Thoracic aorta (tissue), 2 donors: Measurements from ENCODE around the gene ATP8B1. TPM values are rescaled to one million over a fixed set of nuclear protein-coding genes. Genes with fewer than 3 reads are reported as not detected.
"Not testable (repeated sequence)": the region's sequence is repeated elsewhere in the genome, so short reads cannot be mapped to it uniquely, and the experiment has no call there.

Experiments used
- ATAC-seq: fragments of 150-250 bp; one replicate; pipeline ENCODE4 v1.8.0; 2017; ENCODE audit warnings: low read depth; ENCODE audit not compliant: insufficient number of reproducible peaks, low FRiP score
- DNase-seq: peaks from one replicate; pipeline ENCODE4 v3.0.0-alpha.2; 2020; ENCODE audit warnings: low spot score
- H3K27ac ChIP-seq, 2 donors: fragments of 200-600 bp; sonication (generic); 1 replicate in 1 of 2; 2 replicates in 1 of 2; pipeline ENCODE4 v1.5.1; 2016; ENCODE audit warnings: mild to moderate bottlenecking in 2 of 2, moderate library complexity in 2 of 2
- H3K27me3 ChIP-seq: fragments of 200-600 bp; sonication (generic); replicated peaks from 2 replicates; pipeline ENCODE4 v1.6.0; 2016; ENCODE audit warnings: mild to moderate bottlenecking; ENCODE audit not compliant: insufficient read depth
- H3K36me3 ChIP-seq: fragments of 200-600 bp; sonication (generic); one replicate; pipeline ENCODE4 v1.5.1; 2016
- H3K4me1 ChIP-seq, 2 donors: fragments of 200-600 bp; sonication (generic); 1 replicate in 1 of 2; 2 replicates in 1 of 2; pipeline versions ENCODE4 v1.5.1 to v1.6.0; 2016; ENCODE audit warnings: low read depth in 2 of 2, mild to moderate bottlenecking in 1 of 2; ENCODE audit not compliant: control insufficient read depth in 1 of 2
- H3K4me3 ChIP-seq: fragments of 200-600 bp; sonication (generic); 2 replicates; pipeline ENCODE4 v1.5.1; 2016; ENCODE audit warnings: mild to moderate bottlenecking
- H3K9me3 ChIP-seq: fragments of 200-600 bp; sonication (generic); 2 replicates; pipeline ENCODE4 v1.5.1; 2016
- CTCF ChIP-seq: fragments of 200-600 bp; sonication (generic); IDR thresholded peaks from one replicate; pipeline ENCODE4 v1.5.1; 2019; ENCODE audit warnings: antibody characterized with exemption
- total RNA-seq, 2 donors: library from RNA; depleted of rRNA; stranded (reverse); fragments of >200 nt; gene quantifications; one replicate each; pipeline versions ENCODE4 v1.1.0 to v1.2.3, GENCODE V29; 2016

Gene ATP8B1
- total RNA-seq, 2 donors from 2014 or later = 68.7 to 111 TPM

- no peak overlapping the region for H3K4me3 ChIP-seq
- DNase-seq (no peak), ATAC-seq (peak; percentile 29)
- no peaks in the 10 kb centered on the region for H3K27me3 ChIP-seq
- peaks cover 15% of the 10 kb centered on the region for H3K36me3 ChIP-seq
- no peak for TF ChIP-seq CTCF
- peak overlapping the region; percentile 32 to 71 for H3K27ac ChIP-seq
- no peaks in the 10 kb centered on the region for H3K9me3 ChIP-seq
- peaks cover 17 to 21% of the 10 kb centered on the region in 2 donors for H3K4me1 ChIP-seq
Observed at GRCh38 chr18:57727952-57728807, 74.9 kb downstream of the ATP8B1 start.

GRCh38 chr18:57719211-57719935 lies 83.7 kb downstream of the ATP8B1 start:
- not testable (repeated sequence) for H3K36me3 ChIP-seq, H3K4me3 ChIP-seq, H3K27me3 ChIP-seq, DNase-seq, H3K9me3 ChIP-seq, H3K27ac ChIP-seq, ATAC-seq, H3K4me1 ChIP-seq

- DNase-seq (no peak), ATAC-seq (no peak)
- no peaks in the 10 kb centered on the region for H3K36me3 ChIP-seq
- H3K4me1 ChIP-seq = peaks cover 8 to 22% of the 10 kb centered on the region in 2 donors
- H3K27me3 ChIP-seq = no peaks in the 10 kb centered on the region
- no peaks in the 10 kb centered on the region for H3K9me3 ChIP-seq
- H3K4me3 ChIP-seq = no peak overlapping the region
- H3K27ac ChIP-seq = no peak overlapping the region
- no peak for TF ChIP-seq CTCF
Observed at GRCh38 chr18:57716549-57716948, 86.6 kb downstream of the ATP8B1 start.

GRCh38 chr18:57715671-57716070 lies 87.4 kb downstream of the ATP8B1 start:
- ATAC-seq = no peak
- Histone ChIP-seq H3K27ac (no peak overlapping the region), H3K9me3 (no peaks in the 10 kb centered on the region), H3K27me3 (no peaks in the 10 kb centered on the region), H3K4me1 (peaks cover 8 to 31% of the 10 kb centered on the region in 2 donors), H3K4me3 (no peak overlapping the region), H3K36me3 (no peaks in the 10 kb centered on the region)
- DNase-seq = no peak
- TF ChIP-seq CTCF = no peak

- Histone ChIP-seq H3K9me3 (no peaks in the 10 kb centered on the region), H3K36me3 (no peaks in the 10 kb centered on the region), H3K4me3 (no peak overlapping the region), H3K27ac (no peak overlapping the region), H3K4me1 (peaks cover 8 to 37% of the 10 kb centered on the region in 2 donors), H3K27me3 (no peaks in the 10 kb centered on the region)
- ATAC-seq (no peak), DNase-seq (no peak)
- no peak for TF ChIP-seq CTCF
Observed at GRCh38 chr18:57715073-57715472, 88.0 kb downstream of the ATP8B1 start.
